ENCODE measurements around the gene RETN. TPM values are rescaled to one million over a fixed set of nuclear protein-coding genes. Genes with fewer than 3 reads are reported as not detected.

Gene RETN
- total and polyA plus RNA-seq, 2 of the 8 experiments (the other 6 are each of a cell fraction or from before 2014, with no cell fraction given) = not detected

- FAIRE-seq = no peak
- TF ChIP-seq RXRA (IDR thresholded peaks at IDR 0.05; ENCODE audit: insufficient read depth, low read depth, low read length) = no peak
- TF ChIP-seq POLR2A (IDR thresholded peaks at IDR 0.05; ENCODE audit: control extremely low read depth in 1 of 2, low read depth in 2 of 2, low read length in 2 of 2) = no peak
- no peak for TF ChIP-seq CHD1 (IDR thresholded peaks at IDR 0.05; ENCODE audit: low read depth, low read length)
- no peak for TF ChIP-seq CBX8 (IDR thresholded peaks at IDR 0.05; ENCODE audit: borderline replicate concordance, low read depth, low read length)
- TF ChIP-seq SRF (IDR thresholded peaks at IDR 0.05; ENCODE audit: low read depth, low read length) = no peak
- TF ChIP-seq TEAD4 (IDR thresholded peaks at IDR 0.05; ENCODE audit: low read depth, low read length) = no peak
- 0 out of 2 replicates have a peak, but pooled peaks have one; percentile 11 for TF ChIP-seq GABPA (IDR thresholded peaks at IDR 0.05; ENCODE audit: borderline replicate concordance, insufficient read depth, low read length)
- TF ChIP-seq CREB1 (IDR thresholded peaks at IDR 0.05) = no peak
- no peak for TF ChIP-seq SIX5 (IDR thresholded peaks at IDR 0.05; ENCODE audit: low read depth, low read length)
- no peak for TF ChIP-seq USF2 (IDR thresholded peaks at IDR 0.05; ENCODE audit: low read length)
- TF ChIP-seq ATF3 (IDR thresholded peaks at IDR 0.05; ENCODE audit: insufficient read depth, low read depth, low read length) = no peak
Measured at GRCh38 chr19:7682175-7682855, 13.5 kb downstream of the RETN start.

More at GRCh38 chr19:7682175-7682855, 13.5 kb downstream of the RETN start:
- Histone ChIP-seq H3K9me3 (ENCODE audit: insufficient read depth in 2 of 2, low read depth in 1 of 2, low read length in 1 of 2) (no peaks in the 10 kb centered on the region), H3K9ac (replicated peaks in 1 of 4; ENCODE audit: extremely low read depth in 1 of 4, low read depth in 3 of 4, low read length in 3 of 4) (peak overlapping the region in 2 of 4 experiments; percentile 16 to 32; a peak in 1 of 7 replicates), H4K91ac (replicated peaks; ENCODE audit: insufficient read length, low read length) (peak overlapping the region; percentile 66), H3K79me1 (ENCODE audit: low read depth, low read length) (peaks cover 4% of the 10 kb centered on the region), H3K27me3 (replicated peaks in 1 of 4; ENCODE audit: control insufficient read depth in 3 of 4, extremely low read depth in 1 of 4, insufficient read depth in 3 of 4, low read length in 3 of 4) (0 out of 7 replicates have a peak, but pooled peaks cover 0 to 2% (median 0%) of the 10 kb centered on the region in 4 experiments), H3K56ac (replicated peaks; ENCODE audit: insufficient read length, low read depth, low read length) (no peak overlapping the region), H2AFZ (ENCODE audit: low read length) (no peak overlapping the region), H2BK12ac (ENCODE audit: low read depth, low read length) (peak overlapping the region; percentile 75; the same call in 1 of the 2 replicates), H2BK20ac (ENCODE audit: low read length) (no peak overlapping the region), H3K4me2 (ENCODE audit: insufficient read depth in 1 of 2, low read depth in 2 of 2, low read length in 2 of 2) (peak overlapping the region; percentile 57 to 80), H3K23me2 (ENCODE audit: low read depth, low read length) (peaks cover 8% of the 10 kb centered on the region; the same call in 1 of the 2 replicates), H3K14ac (ENCODE audit: insufficient read length) (no peak overlapping the region), H3K36me3 (ENCODE audit: control insufficient read depth in 2 of 4, insufficient read depth in 4 of 4, low read length in 3 of 4) (peaks cover 0 to 12% (median 6%) of the 10 kb centered on the region in 4 experiments; a peak in 4 of 8 replicates), H2AK5ac (ENCODE audit: low read depth, low read length) (no peak overlapping the region), H3K4me3 (ENCODE audit: extremely low read depth in 1 of 4, insufficient read depth in 2 of 4, low read depth in 3 of 4, low read length in 4 of 4) (peak overlapping the region; percentile 8 to 98 (median 30); a peak in 5 of 8 replicates), H2BK5ac (ENCODE audit: low read depth, low read length) (peak overlapping the region; percentile 52), H3K18ac (ENCODE audit: extremely low read depth, low read length) (peak overlapping the region; percentile 78; the same call in 1 of the 2 replicates), H3K79me2 (ENCODE audit: control insufficient read depth in 1 of 2, insufficient read depth in 2 of 2, low read length in 2 of 2) (peaks cover 0 to 6% of the 10 kb centered on the region in 2 experiments; a peak in 1 of 4 replicates), H3K27ac (ENCODE audit: low read depth, low read length) (peak overlapping the region; percentile 60), H4K5ac (ENCODE audit: insufficient read length, low read depth, low read length) (no peak overlapping the region), H4K8ac (ENCODE audit: extremely low read depth, insufficient read depth, low read length) (no peak overlapping the region; the same call in none of the 2 replicates), H3K23ac (ENCODE audit: insufficient read length) (no peak overlapping the region), H2BK15ac (ENCODE audit: low read length) (peak overlapping the region; percentile 29; the same call in 1 of the 2 replicates), H4K20me1 (replicated peaks in 1 of 2; ENCODE audit: control insufficient read depth in 1 of 2, insufficient read depth in 2 of 2, low read length in 2 of 2) (peaks cover 0 to 8% of the 10 kb centered on the region in 2 experiments), H3K4me1 (replicated peaks in 1 of 4; ENCODE audit: control insufficient read depth in 3 of 4, insufficient read depth in 4 of 4, low read length in 3 of 4) (peaks cover 0 to 6% (median 4%) of the 10 kb centered on the region in 4 experiments; a peak in 5 of 7 replicates), H2BK120ac (replicated peaks; ENCODE audit: low read depth, low read length) (no peak overlapping the region), H3K4ac (replicated peaks; ENCODE audit: insufficient read length, low read depth, low read length) (peak overlapping the region; percentile 32)
- POLR2A ChIA-PET (ENCODE audit: partially characterized antibody) = interaction anchor here (2.1 kb wide), 1 partner anchor 39 kb away, joined by 11 read pairs; no protein-coding TSS in a partner anchor
- CTCF ChIA-PET (ENCODE audit: partially characterized antibody) = interaction anchor here (2.0 to 2.5 kb wide), 2 partner anchors 99 to 118 kb away, joined by 12 to 36 read pairs; no protein-coding TSS in a partner anchor
- no peak for DNase-seq (ENCODE audit: low read depth in 1 of 2, low spot score in 2 of 2)
- 92% methylated on average over 61 of the region's 74 CpGs; no CpG with 5 or more reads in 1 of the 2 experiments for WGBS, 2 experiments (ENCODE audit: extremely low coverage in 1 of 2, insufficient coverage in 1 of 2, insufficient read length in 1 of 2, insufficient replicate concordance in 2 of 2, low coverage in 1 of 2, low lambda C conversion rate in 2 of 2, missing lambda C conversion rate in 1 of 2)

Measured in H1 (cell line).